K562 (cell line): ENCODE results near the gene MYO1D. TPM values are rescaled to one million over a fixed set of nuclear protein-coding genes. Genes with fewer than 3 reads are reported as not detected.

Experiments used
- ATAC-seq: fragments of 200-7000 bp; cut with Tn5 transposase; 3 replicates; pipeline ENCODE4 v1.9.1; 2020; ENCODE audit warnings: moderate library complexity
- BruUV-seq: library from RNA; stranded (reverse); fragments of 400-500 nt; replicated peaks from 2 replicates; lab custom pipeline; 2021; lab: Mats Ljungman, UMichigan
- CTCF ChIA-PET: fragments of 300-600 bp; formaldehyde crosslinking; extraction: SDS; loops from one replicate; lab custom pipeline; 2021; ENCODE audit warnings: low intra/inter-chr PET ratio; lab: Yijun Ruan, JAX
- POLR2A ChIA-PET: fragments of 300-600, 350-650 bp; sonication (Branson Sonifier 250); formaldehyde crosslinking; extraction: SDS; loops from one replicate; lab custom pipeline; 2021; ENCODE audit warnings: antibody characterized with exemption, inconsistent platforms; lab: Yijun Ruan, JAX
- DNase-seq, 4 experiments: peaks; one replicate each; pipeline versions ENCODE4 v3.0.0 to v3.0.0-alpha.2; 2011 to 2018; ENCODE audit warnings: low spot score in 3 of 4, mixed read lengths in 3 of 4; ENCODE audit errors: extremely low read depth in 1 of 4
- FAIRE-seq: peaks from 2 replicates; lab custom pipeline; 2011; peaks lifted over from hg19 to GRCh38; lab: Jason Lieb, UNC
- H2AFZ ChIP-seq: 2 replicates; pipeline ENCODE4 v1.6.0; 2011; ENCODE audit warnings: low read depth, low read length, control low read depth, inconsistent platforms
- H3K27ac ChIP-seq: fragments of 200-600 bp; 3 replicates; pipeline ENCODE4 v1.8.0; 2011; ENCODE audit warnings: low read depth, mild to moderate bottlenecking, control low read depth, inconsistent platforms, low read length, moderate library complexity, mixed read lengths; ENCODE audit errors: extremely low read depth
- H3K27me3 ChIP-seq, 2 experiments: fragments of 300-600 bp in 1 of 2; 2 replicates in 1 of 2; 3 replicates in 1 of 2; pipeline versions ENCODE4 v1.6.0 to v1.8.0; 2011; ENCODE audit warnings: inconsistent platforms in 2 of 2, low read length in 2 of 2, mild to moderate bottlenecking in 1 of 2, mixed read lengths in 1 of 2, moderate library complexity in 1 of 2; ENCODE audit not compliant: control insufficient read depth in 2 of 2, insufficient read depth in 2 of 2
- H3K36me3 ChIP-seq: fragments of 300-600 bp; 3 replicates; pipeline ENCODE4 v1.8.0; 2011; ENCODE audit warnings: mild to moderate bottlenecking, low read length, inconsistent platforms; ENCODE audit not compliant: control insufficient read depth, insufficient read depth
- H3K4me1 ChIP-seq, 2 experiments: fragments of 200-600 bp in 1 of 2; replicated peaks in 1 of 2; 2 replicates in 1 of 2; 3 replicates in 1 of 2; pipeline versions ENCODE4 v1.5.1 to v1.8.0; 2011; ENCODE audit warnings: inconsistent platforms in 2 of 2, low read length in 2 of 2, mild to moderate bottlenecking in 1 of 2, mixed read lengths in 1 of 2, moderate library complexity in 1 of 2; ENCODE audit not compliant: control insufficient read depth in 2 of 2, insufficient read depth in 2 of 2
- H3K4me2 ChIP-seq: 2 replicates; pipeline ENCODE4 v1.6.1; 2011; ENCODE audit warnings: low read length, control low read depth, inconsistent platforms, mixed read lengths; ENCODE audit not compliant: insufficient read depth
- H3K4me3 ChIP-seq: fragments of 200-600 bp; sonication (generic), shearing (Covaris generic); 2 replicates; pipeline ENCODE4 v1.5.1; 2016; ENCODE audit warnings: control low read depth, inconsistent platforms
- H3K79me2 ChIP-seq: fragments of 200-600 bp; 3 replicates; pipeline ENCODE4 v1.8.0; 2011; ENCODE audit warnings: low read length, inconsistent platforms; ENCODE audit not compliant: control insufficient read depth, insufficient read depth
- H3K9ac ChIP-seq, 2 experiments: 2 replicates each; pipeline versions ENCODE4 v1.6.0 to v1.6.1; 2011; ENCODE audit warnings: low read depth in 2 of 2, low read length in 2 of 2, control low read depth in 1 of 2, inconsistent platforms in 1 of 2, mild to moderate bottlenecking in 1 of 2, mixed read lengths in 1 of 2; ENCODE audit not compliant: insufficient read depth in 1 of 2
- H3K9me1 ChIP-seq: one replicate; pipeline ENCODE4 v1.6.0; 2011; ENCODE audit warnings: inconsistent platforms, mild to moderate bottlenecking, low read length, moderate library complexity; ENCODE audit not compliant: control insufficient read depth, insufficient read depth
- H3K9me3 ChIP-seq: replicated peaks from 2 replicates; pipeline ENCODE4 v1.5.1; 2011; ENCODE audit warnings: low read depth, low read length, inconsistent platforms; ENCODE audit not compliant: control insufficient read depth, insufficient read depth
- H4K20me1 ChIP-seq: replicated peaks from 2 replicates; pipeline ENCODE4 v1.6.1; 2011; ENCODE audit warnings: low read length, inconsistent platforms, mixed read lengths; ENCODE audit not compliant: control insufficient read depth, insufficient read depth
- ARID3A ChIP-seq: IDR thresholded peaks from 2 replicates; pipeline ENCODE4 v1.6.1; 2012; ENCODE audit warnings: low read depth, low read length, improper control_type of control experiment, borderline replicate concordance
- ATF3 ChIP-seq, 2 experiments: fragments of 450-650 bp in 1 of 2; sonication (generic) in 1 of 2; formaldehyde crosslinking in 1 of 2; IDR thresholded peaks in 1 of 2; conservative IDR thresholded peaks in 1 of 2; 2 replicates each; pipeline versions ENCODE4 v1.6.1 to v1.8.1; 2016 to 2023; ENCODE audit warnings: mild to moderate bottlenecking in 2 of 2, moderate library complexity in 2 of 2, inconsistent platforms in 1 of 2, missing genetic modification reagents in 1 of 2
- EP300 ChIP-seq: IDR thresholded peaks from 2 replicates; pipeline ENCODE4 v1.6.1; 2012; ENCODE audit warnings: low read length, improper control_type of control experiment
- ESRRB ChIP-seq: fragments of 250-450 bp; sonication (Bioruptor Pico); IDR thresholded peaks from 2 replicates; pipeline ENCODE4 v1.5.0; 2020; ENCODE audit warnings: mild to moderate bottlenecking, moderate library complexity, borderline replicate concordance
- ETV6 ChIP-seq, 3 experiments: fragments of 150-350 bp in 1 of 3; sonication (generic) in 1 of 3; formaldehyde crosslinking in 1 of 3; IDR thresholded peaks; 2 replicates each; pipeline versions ENCODE4 v1.6.1 to v1.8.0; 2014 to 2022; ENCODE audit warnings: borderline replicate concordance in 2 of 3, low read depth in 2 of 3, antibody characterized with exemption in 1 of 3, low read length in 1 of 3, mild to moderate bottlenecking in 1 of 3, missing genetic modification reagents in 1 of 3
- HMBOX1 ChIP-seq: sonication (generic); IDR thresholded peaks from 2 replicates; pipeline ENCODE4 v1.6.1; 2016
- IRF2 ChIP-seq: sonication (generic); formaldehyde crosslinking; IDR thresholded peaks from 2 replicates; pipeline ENCODE4 v1.8.1; 2022; ENCODE audit warnings: mild to moderate bottlenecking, missing genetic modification reagents
- KDM1A ChIP-seq, 2 experiments: fragments of 450-650 bp; IDR thresholded peaks; 2 replicates each; pipeline ENCODE4 v1.6.1; 2016; ENCODE audit warnings: mild to moderate bottlenecking in 2 of 2
- LEF1 ChIP-seq: fragments of 450-650 bp; IDR thresholded peaks from 2 replicates; pipeline ENCODE4 v1.6.1; 2016; ENCODE audit warnings: mild to moderate bottlenecking
- MCM7 ChIP-seq, 2 experiments: fragments of 450-650 bp; IDR thresholded peaks; 2 replicates each; pipeline ENCODE4 v1.6.1; 2016 to 2018
- NCOR1 ChIP-seq: fragments of 450-650 bp; IDR thresholded peaks from 2 replicates; pipeline ENCODE4 v1.6.1; 2016; ENCODE audit warnings: mild to moderate bottlenecking, moderate library complexity
- PBX2 ChIP-seq, 2 experiments: IDR thresholded peaks in 1 of 2; conservative IDR thresholded peaks in 1 of 2; 2 replicates each; pipeline ENCODE4 v1.6.1; 2016; ENCODE audit warnings: low read depth in 2 of 2, mild to moderate bottlenecking in 1 of 2, missing compliant biosample characterization in 1 of 2, missing genetic modification characterization in 1 of 2, moderate library complexity in 1 of 2
- RCOR1 ChIP-seq, 2 experiments: IDR thresholded peaks; 2 replicates each; pipeline ENCODE4 v1.6.1; 2012; ENCODE audit warnings: low read depth in 2 of 2, low read length in 2 of 2, borderline replicate concordance in 1 of 2, improper control_type of control experiment in 1 of 2
- U2AF1 ChIP-seq: fragments of 200-400 bp; formaldehyde crosslinking; optimal IDR thresholded peaks from 2 replicates; pipeline ENCODE3; 2017; ENCODE audit warnings: mild to moderate bottlenecking, low read depth, low read length, moderate library complexity
- WGBS: fragments of 100-300 bp; shearing (Covaris generic); methylation state at CpG from one replicate; pipeline ENCODE4 v1.1.6; 2016; ENCODE audit warnings: low coverage, mixed read lengths; ENCODE audit not compliant: insufficient coverage; ENCODE audit errors: missing lambda C conversion rate; 5-methylcytosine and 5-hydroxymethylcytosine counted together
- in situ Hi-C: fragments of 300-500 bp; cut with MboI; formaldehyde crosslinking; loops from 4 replicates; pipeline ENCODE4 v1.15.0; 2018; ENCODE audit warnings: inconsistent platforms, mixed read lengths
- intact Hi-C: fragments of 100-400 bp; cut with micrococcal nuclease; formaldehyde crosslinking; loops from 2 replicates; pipeline ENCODE4 v1.14.2; 2022
- polyA plus RNA-seq, 8 experiments: library from polyadenylated mRNA; depleted of rRNA in 4 of 8; stranded (reverse) in 5 of 8; unstranded in 3 of 8; fragments of >200 nt; fragmentation: Nextera tagmentation in 2 of 8; fragmentation: Illumina TruSeq in 1 of 8; extraction: Ambion mirVana in 2 of 8; extraction: Trizol in 1 of 8; gene quantifications; 2 replicates each; pipeline versions ENCODE4 v1.2.1 to v1.2.3, GENCODE V29; 2011 to 2014; ENCODE audit warnings: inconsistent platforms in 1 of 8, missing spikeins in 1 of 8
- total RNA-seq, 7 experiments: library from RNA; depleted of rRNA in 6 of 7; stranded (reverse); fragments of >200 nt in 6 of 7; fragmentation: Illumina TruSeq in 2 of 7; extraction: Trizol in 2 of 7; gene quantifications; 2 replicates each; pipeline versions ENCODE4 v1.2.1 to v1.2.3, GENCODE V29; 2011 to 2021; ENCODE audit warnings: low replicate concordance in 1 of 7

The MYO1D gene
- total and polyA plus RNA-seq, 9 of the 15 experiments (the other 6 are each of a cell fraction or from before 2014, with no cell fraction given): 2.1 to 71.2 (median 45.4) TPM

- Histone ChIP-seq H3K27me3 (no peaks in the 10 kb centered on the region), H3K79me2 (no peaks in the 10 kb centered on the region), H2AFZ (peak overlapping the region; percentile 40), H3K4me1 (peaks cover 5 to 16% of the 10 kb centered on the region in 2 experiments; a peak in 4 of 5 replicates), H3K9ac (no peak overlapping the region), H3K9me3 (no peaks in the 10 kb centered on the region), H3K4me3 (no peak overlapping the region), H4K20me1 (no peaks in the 10 kb centered on the region), H3K36me3 (no peaks in the 10 kb centered on the region), H3K27ac (no peak overlapping the region; the same call in 2 of the 3 replicates), H3K4me2 (peak overlapping the region; percentile 43), H3K9me1 (no peaks in the 10 kb centered on the region)
- intact Hi-C loops: no loop called here
- in situ Hi-C loops: no loop called here
- WGBS: 28% methylated on average over 4 of the region's 4 CpGs
- ChIA-PET POLR2A (interaction anchor here (0.6 to 0.8 kb wide), 2 partner anchors 170 to 411 kb away, joined by 3 to 4 read pairs; no protein-coding TSS in a partner anchor), CTCF (interaction anchor here (0.7 kb wide), 1 partner anchor 98 kb away, joined by 3 read pairs; no protein-coding TSS in a partner anchor)
- ATAC-seq (peak; percentile 75), DNase-seq (peak; percentile 47 to 80 (median 60)), FAIRE-seq (peak; percentile 67)
- BruUV-seq: no TSS peak
- TF ChIP-seq U2AF1 (no peak), MCM7 (IDR thresholded peaks at IDR 0.05) (no peak), EP300 (peak; percentile 81), LEF1 (peak; percentile 43; the same call in 1 of the 2 replicates), ETV6 (IDR thresholded peaks at IDR 0.05; ENCODE audit: borderline replicate concordance in 1 of 2, low read depth in 2 of 2, low read length in 1 of 2) (no peak), ETV6 (CRISPR knock-in tag; IDR thresholded peaks at IDR 0.05; ENCODE audit: borderline replicate concordance) (no peak), KDM1A (IDR thresholded peaks at IDR 0.05) (peak; percentile 19 to 59; a peak in 1 of 4 replicates), NCOR1 (peak; percentile 42; the same call in 1 of the 2 replicates), ESRRB (CRISPR knock-in tag) (no peak), PBX2 (CRISPR knock-in tag; IDR thresholded peaks at IDR 0.05; ENCODE audit: low read depth) (peak; percentile 69), PBX2 (tag; conservative IDR thresholded peaks at IDR 0.05; ENCODE audit: low read depth) (peak; percentile 90), ARID3A (peak; percentile 64; the same call in 1 of the 2 replicates), ATF3 (IDR thresholded peaks at IDR 0.05) (peak; percentile 87), ATF3 (CRISPR knock-in tag; conservative IDR thresholded peaks at IDR 0.05) (no peak), IRF2 (CRISPR knock-in tag) (no peak), HMBOX1 (peak; percentile 40; the same call in 1 of the 2 replicates), RCOR1 (IDR thresholded peaks at IDR 0.05; ENCODE audit: borderline replicate concordance in 1 of 2, low read depth in 2 of 2, low read length in 2 of 2) (peak in 1 of 2 experiments; percentile 88; a peak in 2 of 4 replicates)
Measured at GRCh38 chr17:32882734-32883133, 5.8 kb upstream of the MYO1D start.
